Measurements from ENCODE around the gene SOX13. TPM values are rescaled to one million over a fixed set of nuclear protein-coding genes. Genes with fewer than 3 reads are reported as not detected.

Gene SOX13
- polyA plus RNA-seq, 1 experiment = 2.0 TPM

DNA sequence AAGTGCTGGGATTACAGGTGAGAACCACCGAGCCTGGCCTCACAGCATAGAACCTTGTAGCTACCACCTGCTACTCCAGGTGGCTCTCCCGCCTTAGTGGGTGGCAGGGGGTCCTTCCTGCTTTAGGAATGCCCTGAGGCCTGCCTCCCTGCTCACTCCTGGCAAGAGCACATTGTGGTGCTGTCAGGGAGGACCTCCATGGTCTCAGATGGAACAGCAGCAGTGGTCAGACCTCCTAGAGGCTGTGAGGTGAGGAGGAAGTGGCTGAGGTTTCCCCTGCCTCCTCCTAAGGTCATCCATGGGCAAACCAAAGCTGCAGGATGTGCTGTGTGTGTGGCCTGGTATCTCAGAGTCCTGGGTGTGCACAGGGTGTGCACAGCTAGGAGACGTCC lies 6.7 kb downstream of the SOX13 start:
- Histone ChIP-seq H3K9me3 (ENCODE audit: control insufficient read depth, insufficient read depth, low read length) (no peaks in the 10 kb centered on the region; the same call in 1 of the 2 replicates), H3K4me3 (ENCODE audit: low read depth, low read length) (no peak overlapping the region), H3K27ac (ENCODE audit: low read depth, low read length) (no peak overlapping the region), H3K27me3 (ENCODE audit: control insufficient read depth, insufficient read depth, low read length) (peaks cover 8% of the 10 kb centered on the region)
- CTCF ChIA-PET = interaction anchor here (1.0 kb wide), 1 partner anchor 208 kb away, joined by 4 read pairs; no protein-coding TSS in a partner anchor
- no peak for DNase-seq (ENCODE audit: low read depth, low spot score)
- no peak for TF ChIP-seq CTCF (IDR thresholded peaks at IDR 0.05; ENCODE audit: low read depth, low read length)
- POLR2A ChIA-PET = no interaction called here

DNA sequence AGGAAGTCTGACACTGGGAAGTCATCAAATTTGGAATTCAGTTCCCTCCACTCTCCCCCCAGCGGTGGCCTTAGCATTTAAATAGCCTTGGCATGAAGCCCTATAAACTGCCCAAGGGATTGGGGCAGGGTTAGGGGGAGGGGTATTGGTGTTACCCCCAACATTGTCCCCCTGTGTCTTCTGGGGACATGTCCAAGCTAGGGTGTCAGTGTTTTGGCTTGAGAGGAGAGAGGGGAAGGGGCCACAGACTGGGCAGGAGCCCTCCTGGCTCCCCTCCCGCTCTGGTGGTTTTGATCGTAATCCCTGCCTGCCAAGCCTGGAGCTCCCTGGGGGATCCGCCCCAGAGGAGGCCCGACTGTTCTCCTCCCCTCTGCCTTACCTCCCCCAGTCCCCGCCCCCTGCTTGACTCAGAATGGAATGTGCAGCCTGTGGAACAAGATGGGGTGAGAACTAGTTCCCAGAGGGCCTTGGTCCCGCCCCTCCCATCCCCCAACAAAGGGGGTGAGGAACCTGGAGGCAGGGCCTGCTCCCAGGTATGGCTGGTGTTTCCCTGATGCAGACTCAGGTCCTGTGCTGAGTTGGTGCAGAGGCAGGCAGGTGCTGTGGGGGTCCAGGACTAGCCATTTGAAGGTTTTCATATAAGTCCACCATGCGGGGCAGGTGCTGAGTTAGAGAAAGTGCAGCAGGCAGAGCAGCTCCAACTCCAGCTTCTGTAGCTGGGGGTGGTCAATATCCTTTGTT lies 7.4 kb downstream of the SOX13 start:
- no peaks in the 10 kb centered on the region for H3K9me3 ChIP-seq (ENCODE audit: control insufficient read depth, insufficient read depth, low read length)
- ChIA-PET POLR2A (interaction anchor here (0.7 kb wide), 1 partner anchor 210 kb away, joined by 5 read pairs; no protein-coding TSS in a partner anchor), CTCF (interaction anchor here (0.7 to 1.0 kb wide), 2 partner anchors 47 to 209 kb away, joined by 4 to 5 read pairs; no protein-coding TSS in a partner anchor)
- no peak for TF ChIP-seq CTCF (IDR thresholded peaks at IDR 0.05; ENCODE audit: low read depth, low read length)
- H3K27ac ChIP-seq (ENCODE audit: low read depth, low read length) = no peak overlapping the region
- DNase-seq (ENCODE audit: low read depth, low spot score) = no peak
- no peak overlapping the region for H3K4me3 ChIP-seq (ENCODE audit: low read depth, low read length)
- peaks cover 4% of the 10 kb centered on the region for H3K27me3 ChIP-seq (ENCODE audit: control insufficient read depth, insufficient read depth, low read length)

GRCh38 chr1:204081164-204081790 lies 8.4 kb downstream of the SOX13 start:
- H3K4me3 ChIP-seq (ENCODE audit: low read depth, low read length) = no peak overlapping the region
- ChIA-PET POLR2A (interaction anchor here (0.7 kb wide), 1 partner anchor 211 kb away, joined by 5 read pairs; no protein-coding TSS in a partner anchor), CTCF (interaction anchor here (1.0 kb wide), 1 partner anchor 48 kb away, joined by 3 read pairs; no protein-coding TSS in a partner anchor)
- no peak for TF ChIP-seq CTCF (IDR thresholded peaks at IDR 0.05; ENCODE audit: low read depth, low read length)
- no peak for DNase-seq (ENCODE audit: low read depth, low spot score)
- no peak overlapping the region for H3K27ac ChIP-seq (ENCODE audit: low read depth, low read length)
- no peaks in the 10 kb centered on the region for H3K27me3 ChIP-seq (ENCODE audit: control insufficient read depth, insufficient read depth, low read length)
- H3K9me3 ChIP-seq (ENCODE audit: control insufficient read depth, insufficient read depth, low read length) = no peaks in the 10 kb centered on the region

- no peak for DNase-seq (ENCODE audit: low read depth, low spot score)
- POLR2A ChIA-PET = no interaction called here
- CTCF ChIA-PET = interaction anchor here (1.0 kb wide), 1 partner anchor 47 kb away, joined by 3 read pairs; no protein-coding TSS in a partner anchor
- TF ChIP-seq CTCF (IDR thresholded peaks at IDR 0.05; ENCODE audit: low read depth, low read length) = no peak
- H3K27ac ChIP-seq (ENCODE audit: low read depth, low read length) = no peak overlapping the region
- H3K4me3 ChIP-seq (ENCODE audit: low read depth, low read length) = no peak overlapping the region
- no peaks in the 10 kb centered on the region for H3K27me3 ChIP-seq (ENCODE audit: control insufficient read depth, insufficient read depth, low read length)
- no peaks in the 10 kb centered on the region for H3K9me3 ChIP-seq (ENCODE audit: control insufficient read depth, insufficient read depth, low read length)
Observed at GRCh38 chr1:204081791-204082513, 9.0 kb downstream of the SOX13 start.
